Lower lobe of right lung (tissue), 2 donors: Measurements from ENCODE around the gene HSPG2. TPM values are rescaled to one million over a fixed set of nuclear protein-coding genes. Genes with fewer than 3 reads are reported as not detected.

Experiments used
- ATAC-seq, 2 donors: fragments of 200-7000 bp; cut with Tn5 transposase; one replicate each; pipeline ENCODE4 v1.9.1; 2020 to 2022; ENCODE audit warnings: mild to moderate bottlenecking in 2 of 2, moderate library complexity in 2 of 2
- DNase-seq: peaks from one replicate; pipeline ENCODE4 v3.0.0-alpha.2; 2020
- H3K27ac ChIP-seq: fragments of 200-600 bp; one replicate; pipeline ENCODE4 v1.8.0; 2022
- H3K27me3 ChIP-seq: fragments of 200-600 bp; one replicate; pipeline ENCODE4 v1.8.0; 2022; ENCODE audit warnings: low read depth
- H3K36me3 ChIP-seq: fragments of 200-600 bp; one replicate; pipeline ENCODE4 v1.8.0; 2022; ENCODE audit warnings: mild to moderate bottlenecking
- H3K4me1 ChIP-seq: fragments of 200-600 bp; one replicate; pipeline ENCODE4 v1.8.0; 2022
- H3K4me3 ChIP-seq: fragments of 200-600 bp; one replicate; pipeline ENCODE4 v1.8.0; 2022; ENCODE audit warnings: mild to moderate bottlenecking
- H3K9me3 ChIP-seq: fragments of 200-600 bp; one replicate; pipeline ENCODE4 v1.8.0; 2022
- CTCF ChIP-seq: fragments of 200-600 bp; IDR thresholded peaks from one replicate; pipeline ENCODE4 v1.8.0; 2022; ENCODE audit warnings: antibody characterized with exemption, mild to moderate bottlenecking
- intact Hi-C: fragments of 100-400 bp; cut with DNase I; formaldehyde crosslinking; loops from one replicate; pipeline ENCODE4 v1.11.0; 2022
- total RNA-seq: library from RNA; stranded (reverse); fragmentation: NEBNext Ultra II Directional; extraction: Animal tissue kit (Norgen Biotek cat#: 25700); gene quantifications from one replicate; pipeline ENCODE4 v1.2.1, GENCODE V29; 2021
- donor health status: DM: no; HTN: yes; CAD: no; lungs with severe emphysema.

Gene HSPG2
- total RNA-seq, 1 donor from 2014 or later: 216 TPM

GRCh38 chr1:21930629-21931170, 6.4 kb downstream of the HSPG2 start:
- DNase-seq (no peak), ATAC-seq (no peak)
- H3K27ac ChIP-seq: peak overlapping the region; percentile 86
- no peak overlapping the region for H3K4me3 ChIP-seq
- peaks cover 85% of the 10 kb centered on the region for H3K4me1 ChIP-seq
- intact Hi-C loops: no loop called here
- TF ChIP-seq CTCF: no peak
- H3K36me3 ChIP-seq: no peaks in the 10 kb centered on the region
- no peaks in the 10 kb centered on the region for H3K27me3 ChIP-seq
- H3K9me3 ChIP-seq: no peaks in the 10 kb centered on the region

- H3K9me3 ChIP-seq: no peaks in the 10 kb centered on the region
- H3K4me3 ChIP-seq: no peak overlapping the region
- DNase-seq: no peak
- H3K4me1 ChIP-seq: peaks cover 85% of the 10 kb centered on the region
- no peak for TF ChIP-seq CTCF
- no peaks in the 10 kb centered on the region for H3K27me3 ChIP-seq
- no peak for ATAC-seq
- intact Hi-C loops: no loop called here
- H3K27ac ChIP-seq: peak overlapping the region; percentile 86
- H3K36me3 ChIP-seq: no peaks in the 10 kb centered on the region
These were observed 7.0 kb downstream of the HSPG2 start for GRCh38 chr1:21930080-21930571.

GRCh38 chr1:21927533-21928237, 9.4 kb downstream of the HSPG2 start:
- DNase-seq (no peak), ATAC-seq (peak in 1 of 2 donors; percentile 18)
- intact Hi-C loops: no loop called here
- H3K27me3 ChIP-seq: no peaks in the 10 kb centered on the region
- H3K36me3 ChIP-seq: no peaks in the 10 kb centered on the region
- H3K4me3 ChIP-seq: no peak overlapping the region
- no peak for TF ChIP-seq CTCF
- H3K4me1 ChIP-seq: peaks cover 85% of the 10 kb centered on the region
- H3K9me3 ChIP-seq: no peaks in the 10 kb centered on the region
- H3K27ac ChIP-seq: peak overlapping the region; percentile 79

GRCh38 chr1:21926814-21927532, 10.1 kb downstream of the HSPG2 start:
- Histone ChIP-seq H3K27me3 (no peaks in the 10 kb centered on the region), H3K27ac (peak overlapping the region; percentile 79), H3K4me3 (no peak overlapping the region), H3K36me3 (no peaks in the 10 kb centered on the region), H3K4me1 (peaks cover 80% of the 10 kb centered on the region), H3K9me3 (no peaks in the 10 kb centered on the region)
- ATAC-seq (peak; percentile 9 to 10), DNase-seq (no peak)
- TF ChIP-seq CTCF: no peak
- intact Hi-C loops: no loop called here

- intact Hi-C loops: no loop called here
- DNase-seq (no peak), ATAC-seq (no peak)
- H3K4me1 ChIP-seq: peaks cover 75% of the 10 kb centered on the region
- peak overlapping the region; percentile 60 for H3K27ac ChIP-seq
- H3K27me3 ChIP-seq: no peaks in the 10 kb centered on the region
- TF ChIP-seq CTCF: no peak
- H3K4me3 ChIP-seq: no peak overlapping the region
- no peaks in the 10 kb centered on the region for H3K36me3 ChIP-seq
- H3K9me3 ChIP-seq: no peaks in the 10 kb centered on the region
These were observed 11.0 kb downstream of the HSPG2 start for GRCh38 chr1:21926065-21926464.
